HepG2 (cell line): ENCODE measurements around the gene NELL1. TPM values are rescaled to one million over a fixed set of nuclear protein-coding genes. Genes with fewer than 3 reads are reported as not detected.

ENCODE experiments used
- ATAC-seq: fragments of 200-7000 bp; cut with Tn5 transposase; 3 replicates; pipeline ENCODE4 v1.9.1; 2020; ENCODE audit warnings: mild to moderate bottlenecking, moderate library complexity
- BruUV-seq: library from RNA; stranded (reverse); fragments of 400-500 nt; replicated peaks from 2 replicates; lab custom pipeline; 2021; lab: Mats Ljungman, UMichigan
- CTCF ChIA-PET: fragments of 300-600 bp; formaldehyde crosslinking; extraction: SDS; loops from one replicate; lab custom pipeline; 2021; ENCODE audit warnings: low total read pairs, inconsistent platforms, low intra/inter-chr PET ratio; lab: Yijun Ruan, JAX
- POLR2A ChIA-PET: fragments of 350-600 bp; sonication (Branson Sonifier 250); formaldehyde crosslinking; loops from one replicate; lab custom pipeline; 2020; ENCODE audit warnings: antibody characterized with exemption, inconsistent platforms; lab: Yijun Ruan, JAX
- DNase-seq: peaks from one replicate; pipeline ENCODE4 v3.0.0-alpha.2; 2015; ENCODE audit warnings: low spot score
- FAIRE-seq: peaks from 3 replicates; lab custom pipeline; 2011; peaks lifted over from hg19 to GRCh38; lab: Jason Lieb, UNC
- H2AFZ ChIP-seq: one replicate; pipeline ENCODE4 v1.6.1; 2011; ENCODE audit warnings: low read length, inconsistent platforms
- H3K27ac ChIP-seq: fragments of 300-600 bp; 3 replicates; pipeline ENCODE4 v1.8.0; 2011; ENCODE audit warnings: mixed run types, mild to moderate bottlenecking, mixed read lengths, low read length, inconsistent platforms; ENCODE audit not compliant: insufficient read depth; ENCODE audit errors: extremely low read length
- H3K27me3 ChIP-seq, 2 experiments: fragments of 200-600 bp in 1 of 2; 2 replicates in 1 of 2; 3 replicates in 1 of 2; pipeline versions ENCODE4 v1.6.0 to v1.8.0; 2011; ENCODE audit warnings: low read length in 2 of 2, mild to moderate bottlenecking in 2 of 2, moderate library complexity in 2 of 2, inconsistent platforms in 1 of 2; ENCODE audit not compliant: insufficient read depth in 2 of 2, control insufficient read depth in 1 of 2
- H3K36me3 ChIP-seq, 2 experiments: fragments of 200-600 bp in 1 of 2; replicated peaks in 1 of 2; 2 replicates in 1 of 2; 3 replicates in 1 of 2; pipeline versions ENCODE4 v1.5.1 to v1.8.0; 2011; ENCODE audit warnings: low read length in 2 of 2, inconsistent platforms in 1 of 2; ENCODE audit not compliant: insufficient read depth in 2 of 2, control insufficient read depth in 1 of 2
- H3K4me1 ChIP-seq: 2 replicates; pipeline ENCODE4 v1.5.1; 2012; ENCODE audit warnings: low read length, inconsistent platforms; ENCODE audit not compliant: insufficient read depth
- H3K4me2 ChIP-seq: 2 replicates; pipeline ENCODE4 v1.6.0; 2011; ENCODE audit warnings: low read depth, low read length, inconsistent platforms
- H3K4me3 ChIP-seq, 3 experiments: fragments of 200-600 bp in 1 of 3; sonication (generic), shearing (Covaris generic) in 1 of 3; replicated peaks in 1 of 3; 2 replicates each; pipeline ENCODE4 v1.5.1; 2011 to 2016; ENCODE audit warnings: low read length in 3 of 3, inconsistent platforms in 2 of 3, low read depth in 2 of 3, mild to moderate bottlenecking in 2 of 3, control low read depth in 1 of 3, mixed read lengths in 1 of 3; ENCODE audit not compliant: insufficient read depth in 1 of 3
- H3K79me2 ChIP-seq: one replicate; pipeline ENCODE4 v1.6.1; 2011; ENCODE audit warnings: low read length, inconsistent platforms; ENCODE audit not compliant: insufficient read depth
- H3K9ac ChIP-seq: 2 replicates; pipeline ENCODE4 v1.6.0; 2011; ENCODE audit warnings: mild to moderate bottlenecking, low read depth, low read length, inconsistent platforms; ENCODE audit not compliant: insufficient read depth
- H3K9me3 ChIP-seq: 2 replicates; pipeline ENCODE4 v1.5.1; 2012; ENCODE audit warnings: mild to moderate bottlenecking, low read length
- H4K20me1 ChIP-seq: 2 replicates; pipeline ENCODE4 v1.6.0; 2011; ENCODE audit warnings: inconsistent platforms, mild to moderate bottlenecking, low read length, moderate library complexity; ENCODE audit not compliant: insufficient read depth
- ATF7 ChIP-seq, 2 experiments: fragments of 450-650 bp in 1 of 2; sonication (generic) in 1 of 2; formaldehyde crosslinking in 1 of 2; IDR thresholded peaks; 2 replicates each; pipeline versions ENCODE4 v1.4.0 to v1.6.1; 2016 to 2020; ENCODE audit warnings: antibody characterized with exemption in 1 of 2, mild to moderate bottlenecking in 1 of 2, missing genetic modification reagents in 1 of 2
- CREB1 ChIP-seq, 2 experiments: fragments of 450-650 bp in 1 of 2; IDR thresholded peaks; 2 replicates each; pipeline ENCODE4 v1.6.1; 2016 to 2017; ENCODE audit warnings: control low read depth in 1 of 2, mild to moderate bottlenecking in 1 of 2, missing compliant biosample characterization in 1 of 2, missing genetic modification characterization in 1 of 2
- RCOR2 ChIP-seq: IDR thresholded peaks from 2 replicates; pipeline ENCODE4 v1.6.1; 2016; ENCODE audit warnings: missing biosample characterization, missing genetic modification reagents
- TAF15 ChIP-seq: fragments of 200-400 bp; formaldehyde crosslinking; IDR thresholded peaks from one replicate; pipeline ENCODE4 v1.6.1; 2018; ENCODE audit warnings: mild to moderate bottlenecking, low read depth, low read length; ENCODE audit not compliant: poor library complexity, severe bottlenecking
- WGBS: methylation state at CpG from one replicate; pipeline ENCODE4 v1.1.6; 2017; ENCODE audit warnings: low lambda C conversion rate; 5-methylcytosine and 5-hydroxymethylcytosine counted together
- in situ Hi-C: cut with HindIII; loops from 2 replicates; pipeline ENCODE4 v1.10.0; 2017; ENCODE audit warnings: low pct_unique_long_range_greater_than_20kb; ENCODE audit not compliant: extremely low pct_ligation_motif_present
- intact Hi-C: fragments of 100-400 bp; cut with micrococcal nuclease; formaldehyde crosslinking; loops from one replicate; pipeline ENCODE4 v1.10.0; 2022; ENCODE audit not compliant: unreplicated experiment
- polyA plus RNA-seq, 8 experiments: library from polyadenylated mRNA; depleted of rRNA in 3 of 8; stranded (reverse) in 7 of 8; unstranded in 1 of 8; fragments of >200 nt; fragmentation: Illumina TruSeq in 4 of 8; extraction: Trizol in 4 of 8; gene quantifications; 2 replicates each; pipeline versions ENCODE4 v1.2.1 to v1.2.3, GENCODE V29; 2011 to 2016; ENCODE audit warnings: low read depth in 4 of 8, missing spikeins in 1 of 8, mixed read lengths in 1 of 8; ENCODE audit not compliant: insufficient read depth in 1 of 8
- total RNA-seq, 5 experiments: library from RNA; depleted of rRNA; stranded (reverse); fragments of >200 nt; fragmentation: Illumina TruSeq; extraction: Trizol; gene quantifications; 2 replicates each; pipeline ENCODE4 v1.2.3, GENCODE V29; 2016; ENCODE audit warnings: low read depth in 1 of 5

The NELL1 gene
- total and polyA plus RNA-seq, 2 of the 13 experiments (the other 11 are each of a cell fraction or from before 2014, with no cell fraction given) = not detected

DNA sequence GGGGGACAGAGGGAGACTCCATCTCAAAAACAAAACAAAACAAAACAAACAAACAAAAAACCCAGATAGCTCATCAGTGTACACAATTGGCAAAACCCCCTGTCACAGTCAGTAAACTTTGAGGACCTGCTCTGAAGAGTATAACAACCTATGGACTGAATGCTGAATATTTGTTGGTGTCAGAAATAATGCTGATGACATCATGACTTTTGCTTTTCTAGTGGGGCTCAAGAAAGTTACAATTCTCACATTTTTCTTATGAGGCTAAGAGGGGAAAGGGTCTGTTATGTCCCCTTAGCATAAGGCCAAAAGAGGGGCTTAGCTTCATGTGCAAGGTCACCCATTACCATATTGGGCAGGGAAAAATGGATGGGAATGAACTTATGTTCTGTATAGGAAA lies 207.4 kb downstream of the NELL1 start:
- Histone ChIP-seq H2AFZ (no peak overlapping the region), H3K4me2 (no peak overlapping the region), H3K4me3 (no peak overlapping the region), H3K36me3 (no peaks in the 10 kb centered on the region), H3K9ac (no peak overlapping the region), H3K27me3 (no peaks in the 10 kb centered on the region; a peak in 1 of 5 replicates), H3K9me3 (no peaks in the 10 kb centered on the region), H3K79me2 (no peaks in the 10 kb centered on the region), H3K4me1 (no peaks in the 10 kb centered on the region), H3K27ac (no peak overlapping the region), H4K20me1 (no peaks in the 10 kb centered on the region)
- DNase-seq (no peak), FAIRE-seq (no peak), ATAC-seq (no peak)
- no TSS peak for BruUV-seq
- ChIA-PET CTCF (no interaction called here), POLR2A (no interaction called here)
- intact Hi-C loops = no loop called here
- in situ Hi-C loops = loop anchor here (25.0 kb wide), 1 partner anchor 111 kb away; no protein-coding TSS in a partner anchor
- peak; percentile 63 for TF ChIP-seq CREB1 (IDR thresholded peaks at IDR 0.05)
- no peak for TF ChIP-seq CREB1 (CRISPR knock-in tag; IDR thresholded peaks at IDR 0.05)
- no peak for TF ChIP-seq TAF15
- peak; percentile 86 for TF ChIP-seq ATF7 (IDR thresholded peaks at IDR 0.05)
- no peak for TF ChIP-seq ATF7 (CRISPR knock-in tag; IDR thresholded peaks at IDR 0.05)
- TF ChIP-seq, all 625 proteins: peak for 2

DNA sequence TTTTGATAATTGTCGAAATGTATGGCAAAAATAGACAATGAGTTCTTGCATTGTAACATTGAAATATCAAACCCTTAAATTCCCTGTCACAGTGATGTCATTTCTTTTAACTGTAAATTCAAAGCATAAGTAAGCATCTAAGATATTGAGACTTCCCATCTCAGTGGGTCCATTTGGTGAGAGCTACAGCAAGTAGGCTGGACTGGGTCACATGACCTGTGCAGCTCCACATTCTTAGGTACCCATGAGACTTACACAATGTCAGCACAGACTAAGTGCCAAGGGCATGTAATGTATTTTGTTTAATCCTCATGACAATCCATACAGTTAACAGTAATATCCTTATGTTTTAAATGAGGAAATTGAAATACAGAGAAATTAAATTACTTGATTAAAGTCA lies 210.7 kb downstream of the NELL1 start:
- no TSS peak for BruUV-seq
- WGBS = 6% methylated on average over 1 of the region's 1 CpG
- in situ Hi-C loops = loop anchor here (25.0 kb wide), 1 partner anchor 107 kb away; no protein-coding TSS in a partner anchor
- Histone ChIP-seq H3K9ac (no peak overlapping the region), H4K20me1 (no peaks in the 10 kb centered on the region), H3K79me2 (no peaks in the 10 kb centered on the region), H3K4me1 (no peaks in the 10 kb centered on the region), H2AFZ (no peak overlapping the region), H3K4me3 (no peak overlapping the region), H3K27ac (no peak overlapping the region), H3K9me3 (no peaks in the 10 kb centered on the region), H3K4me2 (no peak overlapping the region)
- FAIRE-seq (no peak), ATAC-seq (no peak), DNase-seq (no peak)
- POLR2A ChIA-PET = no interaction called here
- CTCF ChIA-PET = no interaction called here
- intact Hi-C loops = no loop called here
- no peak for TF ChIP-seq RCOR2
- TF ChIP-seq, all 625 proteins: peak for 0
- no peaks in the 10 kb centered on the region for H3K36me3 ChIP-seq
- H3K27me3 ChIP-seq = peaks cover 0 to 4% of the 10 kb centered on the region in 2 experiments; a peak in 1 of 5 replicates
